Panc1 (cell line): ENCODE results near the gene DNAAF8. TPM values are rescaled to one million over a fixed set of nuclear protein-coding genes. Genes with fewer than 3 reads are reported as not detected.

Source experiments
- ATAC-seq: fragments of 200-7000 bp; cut with Tn5 transposase; 2 replicates; pipeline ENCODE4 v1.9.1; 2020; ENCODE audit warnings: mild to moderate bottlenecking, moderate library complexity
- BruUV-seq: library from RNA; stranded (reverse); fragments of 400-500 nt; replicated peaks from 2 replicates; lab custom pipeline; 2021; lab: Mats Ljungman, UMichigan
- CTCF ChIA-PET: fragments of 300-600 bp; sonication (Branson Sonifier 250); formaldehyde crosslinking; loops from one replicate; lab custom pipeline; 2022; ENCODE audit warnings: antibody characterized with exemption; lab: Charles Lee
- POLR2A ChIA-PET: fragments of 300-600 bp; sonication (Branson Sonifier 250); formaldehyde crosslinking; loops from one replicate; lab custom pipeline; 2022; ENCODE audit warnings: antibody characterized with exemption; lab: Charles Lee
- DNase-seq: peaks from one replicate; pipeline ENCODE4 v3.0.0-alpha.2; 2010; ENCODE audit warnings: low read depth, low spot score
- H3K27ac ChIP-seq: 2 replicates; pipeline ENCODE4 v1.5.1; 2011; ENCODE audit warnings: mild to moderate bottlenecking, low read length, inconsistent platforms
- H3K27me3 ChIP-seq: fragments of 200-500 bp; sonication (Bioruptor generic); 2 replicates; pipeline ENCODE4 v1.6.0; 2014; ENCODE audit warnings: low read length, inconsistent platforms; ENCODE audit not compliant: control insufficient read depth, insufficient read depth
- H3K36me3 ChIP-seq: fragments of 200-500 bp; sonication (Bioruptor generic); 2 replicates; pipeline ENCODE4 v1.5.1; 2014; ENCODE audit warnings: inconsistent platforms, mild to moderate bottlenecking, low read length, moderate library complexity; ENCODE audit not compliant: control insufficient read depth, insufficient read depth
- H3K4me1 ChIP-seq: 2 replicates; pipeline ENCODE4 v1.5.1; 2011; ENCODE audit warnings: inconsistent platforms, mild to moderate bottlenecking, low read length, moderate library complexity; ENCODE audit not compliant: control insufficient read depth, insufficient read depth
- H3K4me3 ChIP-seq, 2 experiments: 2 replicates each; pipeline ENCODE4 v1.5.1; 2011 to 2012; ENCODE audit warnings: low read depth in 2 of 2, low read length in 2 of 2, mild to moderate bottlenecking in 2 of 2, inconsistent platforms in 1 of 2, moderate library complexity in 1 of 2
- H3K9me3 ChIP-seq: fragments of 200-500 bp; sonication (Bioruptor generic); 2 replicates; pipeline ENCODE4 v1.5.1; 2014; ENCODE audit warnings: low read depth, mild to moderate bottlenecking, inconsistent platforms, low read length, moderate library complexity; ENCODE audit not compliant: control insufficient read depth, insufficient read depth
- POLR2AphosphoS5 ChIP-seq: IDR thresholded peaks from 2 replicates; pipeline ENCODE4 v1.6.1; 2012; ENCODE audit warnings: mild to moderate bottlenecking, low read depth, low read length, moderate library complexity
- SIN3A ChIP-seq: IDR thresholded peaks from 2 replicates; pipeline ENCODE4 v1.6.1; 2012; ENCODE audit warnings: low read depth, mild to moderate bottlenecking, low read length, moderate library complexity, borderline replicate concordance; ENCODE audit not compliant: insufficient read depth
- TCF7L2 ChIP-seq: IDR thresholded peaks from 2 replicates; pipeline ENCODE4 v1.6.1; 2011; ENCODE audit warnings: mild to moderate bottlenecking, low read depth, low read length, inconsistent platforms
- in situ Hi-C: cut with HindIII; loops from 2 replicates; pipeline ENCODE4 v1.10.0; 2016; ENCODE audit warnings: low sequenced_read_pairs, low pct_unique_long_range_greater_than_20kb
- intact Hi-C: fragments of 100-400 bp; cut with micrococcal nuclease; formaldehyde crosslinking; loops from one replicate; pipeline ENCODE4 v1.10.0; 2022; ENCODE audit not compliant: unreplicated experiment
- total RNA-seq: library from RNA; stranded (reverse); gene quantifications from one replicate; pipeline ENCODE4 v1.2.1, GENCODE V29; 2021; ENCODE audit not compliant: unreplicated experiment
- TF ChIP-seq, protein P1 (sequence below): fragments of 450-650 bp; IDR thresholded peaks from 2 replicates; pipeline ENCODE4 v1.5.1; 2017; ENCODE audit warnings: mild to moderate bottlenecking
- TF ChIP-seq, protein P2 (sequence below), 2 experiments: IDR thresholded peaks; 2 replicates each; pipeline ENCODE4 v1.6.1; 2011 to 2012; ENCODE audit warnings: low read depth in 2 of 2, control low read depth in 1 of 2, low read length in 1 of 2, mild to moderate bottlenecking in 1 of 2, moderate library complexity in 1 of 2; ENCODE audit not compliant: insufficient read depth in 1 of 2

Gene DNAAF8
- total RNA-seq, 1 experiment from 2014 or later = 2.3 TPM

DNA sequence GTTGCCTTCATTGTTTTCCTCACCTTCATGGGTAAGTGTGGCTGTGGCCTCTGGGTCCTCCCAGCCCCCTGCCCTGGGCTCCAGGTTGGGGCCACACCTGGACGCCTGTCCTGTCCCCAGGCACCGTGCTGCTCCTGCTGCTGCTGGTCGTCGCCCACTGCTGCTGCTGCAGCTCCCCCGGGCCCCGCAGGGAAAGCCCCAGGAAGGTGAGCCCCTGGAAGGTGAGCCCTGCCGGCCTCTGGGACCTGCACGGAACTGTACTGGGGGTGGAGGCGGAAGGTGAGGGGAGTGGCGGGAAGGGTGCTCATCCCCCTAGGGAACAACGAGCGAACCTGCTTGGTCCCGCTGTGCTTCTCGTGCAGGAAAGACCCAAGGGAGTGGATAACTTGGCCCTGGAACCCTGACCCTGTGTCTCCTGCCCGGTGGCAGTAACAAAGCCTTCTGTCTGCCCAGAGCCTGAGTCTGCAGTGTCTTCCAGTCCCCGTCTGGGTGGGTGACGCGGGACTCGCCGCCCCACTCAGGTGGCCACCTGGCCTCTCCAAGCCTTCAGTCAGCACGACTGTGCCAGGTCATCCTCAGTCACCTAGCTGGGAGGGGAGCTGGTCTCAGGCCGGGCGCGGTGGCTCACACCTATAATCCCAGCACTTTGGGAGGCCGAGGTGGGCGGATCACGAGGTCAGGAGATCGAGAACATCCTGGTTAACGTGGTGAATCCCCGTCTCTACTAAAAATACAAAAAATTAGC lies 61.7 kb downstream of the DNAAF8 start:
- Histone ChIP-seq H3K4me1 (peaks cover 6% of the 10 kb centered on the region), H3K27me3 (no peaks in the 10 kb centered on the region), H3K4me3 (no peak overlapping the region), H3K9me3 (no peaks in the 10 kb centered on the region), H3K36me3 (no peaks in the 10 kb centered on the region), H3K27ac (no peak overlapping the region)
- CTCF ChIA-PET = interaction anchor here (0.5 kb wide), 1 partner anchor 34 kb away, joined by 7 read pairs; no protein-coding TSS in a partner anchor
- DNase-seq (no peak), ATAC-seq (no peak; the same call in 1 of the 2 replicates)
- TF ChIP-seq, protein P1, sequence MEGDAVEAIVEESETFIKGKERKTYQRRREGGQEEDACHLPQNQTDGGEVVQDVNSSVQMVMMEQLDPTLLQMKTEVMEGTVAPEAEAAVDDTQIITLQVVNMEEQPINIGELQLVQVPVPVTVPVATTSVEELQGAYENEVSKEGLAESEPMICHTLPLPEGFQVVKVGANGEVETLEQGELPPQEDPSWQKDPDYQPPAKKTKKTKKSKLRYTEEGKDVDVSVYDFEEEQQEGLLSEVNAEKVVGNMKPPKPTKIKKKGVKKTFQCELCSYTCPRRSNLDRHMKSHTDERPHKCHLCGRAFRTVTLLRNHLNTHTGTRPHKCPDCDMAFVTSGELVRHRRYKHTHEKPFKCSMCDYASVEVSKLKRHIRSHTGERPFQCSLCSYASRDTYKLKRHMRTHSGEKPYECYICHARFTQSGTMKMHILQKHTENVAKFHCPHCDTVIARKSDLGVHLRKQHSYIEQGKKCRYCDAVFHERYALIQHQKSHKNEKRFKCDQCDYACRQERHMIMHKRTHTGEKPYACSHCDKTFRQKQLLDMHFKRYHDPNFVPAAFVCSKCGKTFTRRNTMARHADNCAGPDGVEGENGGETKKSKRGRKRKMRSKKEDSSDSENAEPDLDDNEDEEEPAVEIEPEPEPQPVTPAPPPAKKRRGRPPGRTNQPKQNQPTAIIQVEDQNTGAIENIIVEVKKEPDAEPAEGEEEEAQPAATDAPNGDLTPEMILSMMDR = no peak
- TF ChIP-seq POLR2AphosphoS5 (no peak), TCF7L2 (no peak), SIN3A (no peak)
- TF ChIP-seq, protein P2, sequence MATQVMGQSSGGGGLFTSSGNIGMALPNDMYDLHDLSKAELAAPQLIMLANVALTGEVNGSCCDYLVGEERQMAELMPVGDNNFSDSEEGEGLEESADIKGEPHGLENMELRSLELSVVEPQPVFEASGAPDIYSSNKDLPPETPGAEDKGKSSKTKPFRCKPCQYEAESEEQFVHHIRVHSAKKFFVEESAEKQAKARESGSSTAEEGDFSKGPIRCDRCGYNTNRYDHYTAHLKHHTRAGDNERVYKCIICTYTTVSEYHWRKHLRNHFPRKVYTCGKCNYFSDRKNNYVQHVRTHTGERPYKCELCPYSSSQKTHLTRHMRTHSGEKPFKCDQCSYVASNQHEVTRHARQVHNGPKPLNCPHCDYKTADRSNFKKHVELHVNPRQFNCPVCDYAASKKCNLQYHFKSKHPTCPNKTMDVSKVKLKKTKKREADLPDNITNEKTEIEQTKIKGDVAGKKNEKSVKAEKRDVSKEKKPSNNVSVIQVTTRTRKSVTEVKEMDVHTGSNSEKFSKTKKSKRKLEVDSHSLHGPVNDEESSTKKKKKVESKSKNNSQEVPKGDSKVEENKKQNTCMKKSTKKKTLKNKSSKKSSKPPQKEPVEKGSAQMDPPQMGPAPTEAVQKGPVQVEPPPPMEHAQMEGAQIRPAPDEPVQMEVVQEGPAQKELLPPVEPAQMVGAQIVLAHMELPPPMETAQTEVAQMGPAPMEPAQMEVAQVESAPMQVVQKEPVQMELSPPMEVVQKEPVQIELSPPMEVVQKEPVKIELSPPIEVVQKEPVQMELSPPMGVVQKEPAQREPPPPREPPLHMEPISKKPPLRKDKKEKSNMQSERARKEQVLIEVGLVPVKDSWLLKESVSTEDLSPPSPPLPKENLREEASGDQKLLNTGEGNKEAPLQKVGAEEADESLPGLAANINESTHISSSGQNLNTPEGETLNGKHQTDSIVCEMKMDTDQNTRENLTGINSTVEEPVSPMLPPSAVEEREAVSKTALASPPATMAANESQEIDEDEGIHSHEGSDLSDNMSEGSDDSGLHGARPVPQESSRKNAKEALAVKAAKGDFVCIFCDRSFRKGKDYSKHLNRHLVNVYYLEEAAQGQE (IDR thresholded peaks at IDR 0.05; ENCODE audit: insufficient read depth in 1 of 2, low read depth in 2 of 2, low read length in 1 of 2) = no peak
- POLR2A ChIA-PET = no interaction called here
- intact Hi-C loops (no loop called here), in situ Hi-C loops (no loop called here)
- no TSS peak for BruUV-seq

DNA sequence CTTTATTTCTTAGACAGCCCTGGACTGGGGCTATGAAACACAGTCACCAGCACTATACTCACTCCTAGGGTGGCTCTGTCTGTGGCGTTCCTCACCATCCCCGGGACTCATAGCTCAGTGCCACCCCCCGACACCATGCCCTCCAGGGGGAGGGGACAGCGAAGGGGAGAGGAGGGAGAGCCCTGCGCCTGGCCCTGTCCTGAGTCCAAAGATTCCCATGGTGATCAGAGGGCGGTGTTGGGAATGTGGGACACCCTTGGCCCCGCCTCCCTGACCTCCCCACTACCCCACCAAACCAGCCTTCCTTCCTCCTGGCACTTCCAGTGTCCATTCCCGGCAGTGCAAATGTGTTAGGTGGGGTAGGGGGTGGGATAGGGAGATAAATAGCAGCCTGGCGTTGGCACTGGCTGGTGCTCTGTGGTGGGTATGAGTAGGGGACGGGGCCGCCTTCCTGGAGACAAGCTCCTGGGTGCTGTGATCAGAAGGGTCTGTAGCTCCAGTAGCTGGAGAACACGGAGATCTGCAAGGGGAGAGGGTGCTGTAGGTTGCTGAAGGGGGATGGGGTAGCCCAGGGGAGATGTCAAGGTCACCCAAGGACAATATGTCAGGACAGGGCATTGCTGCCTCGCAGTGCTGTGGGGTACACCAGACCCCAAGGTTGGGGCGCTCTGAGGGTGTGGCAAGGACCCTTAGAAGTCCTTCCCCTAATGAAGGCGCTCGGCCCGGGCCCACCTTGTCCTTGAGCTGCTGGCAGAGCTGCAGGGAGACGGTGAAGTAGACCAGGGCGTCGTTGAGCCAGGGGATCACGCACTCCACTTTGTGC lies 62.9 kb downstream of the DNAAF8 start:
- Histone ChIP-seq H3K36me3 (no peaks in the 10 kb centered on the region), H3K27ac (no peak overlapping the region), H3K4me1 (peaks cover 12% of the 10 kb centered on the region), H3K4me3 (no peak overlapping the region), H3K9me3 (no peaks in the 10 kb centered on the region), H3K27me3 (no peaks in the 10 kb centered on the region)
- in situ Hi-C loops = no loop called here
- no peak for ATAC-seq
- CTCF ChIA-PET = interaction anchor here (0.6 kb wide), 1 partner anchor 47 kb away, joined by 10 read pairs; no protein-coding TSS in a partner anchor
- no peak for DNase-seq
- TF ChIP-seq, protein P2 (IDR thresholded peaks at IDR 0.05; ENCODE audit: insufficient read depth in 1 of 2, low read depth in 2 of 2, low read length in 1 of 2) = no peak
- TF ChIP-seq TCF7L2 (no peak), SIN3A (no peak), POLR2AphosphoS5 (no peak)
- TF ChIP-seq, protein P1 = no peak
- intact Hi-C loops = no loop called here
- BruUV-seq = no TSS peak
- POLR2A ChIA-PET = no interaction called here
